HepG2 (cell line): ENCODE results near the gene PIM3. TPM values are rescaled to one million over a fixed set of nuclear protein-coding genes. Genes with fewer than 3 reads are reported as not detected.

Experiments used
- E2F1 ChIP-seq: sonication (generic); formaldehyde crosslinking; IDR thresholded peaks from 2 replicates; pipeline ENCODE4 v1.5.0; 2020; ENCODE audit warnings: missing genetic modification reagents
- ELK4 ChIP-seq: sonication (generic); formaldehyde crosslinking; IDR thresholded peaks from 2 replicates; pipeline ENCODE4 v1.9.0; 2021; ENCODE audit warnings: missing genetic modification reagents, borderline replicate concordance
- HDAC6 ChIP-seq: fragments of 200-600 bp; sonication (generic); IDR thresholded peaks from 2 replicates; pipeline ENCODE4 v1.7.0; 2017; ENCODE audit warnings: mild to moderate bottlenecking, antibody characterized with exemption, low read length, low read depth
- MEIS2 ChIP-seq: sonication (generic); formaldehyde crosslinking; IDR thresholded peaks from 2 replicates; pipeline ENCODE4 v1.9.0; 2021; ENCODE audit warnings: mild to moderate bottlenecking, missing genetic modification reagents
- PAF1 ChIP-seq: IDR thresholded peaks from 2 replicates; pipeline ENCODE4 v1.6.1; 2016; ENCODE audit warnings: missing genetic modification reagents, missing compliant biosample characterization
- PATZ1 ChIP-seq: sonication (generic); formaldehyde crosslinking; IDR thresholded peaks from 2 replicates; pipeline ENCODE4 v1.4.0; 2020; ENCODE audit warnings: missing genetic modification reagents
- PAX8 ChIP-seq: sonication (generic); formaldehyde crosslinking; IDR thresholded peaks from 2 replicates; pipeline ENCODE4 v1.8.0; 2022; ENCODE audit warnings: mild to moderate bottlenecking, missing genetic modification reagents, borderline replicate concordance
- PLSCR1 ChIP-seq: sonication (generic); formaldehyde crosslinking; IDR thresholded peaks from 2 replicates; pipeline ENCODE4 v1.5.0; 2020; ENCODE audit warnings: missing genetic modification reagents, mild to moderate bottlenecking, borderline replicate concordance
- SYNCRIP ChIP-seq: fragments of 200-400 bp; formaldehyde crosslinking; IDR thresholded peaks from 2 replicates; pipeline ENCODE4 v1.6.1; 2018; ENCODE audit warnings: mild to moderate bottlenecking, low read depth, low read length; ENCODE audit not compliant: insufficient read depth
- TFE3 ChIP-seq: IDR thresholded peaks from 2 replicates; pipeline ENCODE4 v1.6.1; 2016
- ZBTB33 ChIP-seq: sonication (generic); formaldehyde crosslinking; IDR thresholded peaks from 2 replicates; pipeline ENCODE4 v1.4.0; 2020; ENCODE audit warnings: missing genetic modification reagents
- ZNF10 ChIP-seq: sonication (generic); formaldehyde crosslinking; IDR thresholded peaks from 2 replicates; pipeline ENCODE4 v1.4.0; 2020; ENCODE audit warnings: mild to moderate bottlenecking, low read depth, missing genetic modification reagents, borderline replicate concordance
- ZNF501 ChIP-seq: sonication (generic); formaldehyde crosslinking; IDR thresholded peaks from 2 replicates; pipeline ENCODE4 v1.5.1; 2020; ENCODE audit warnings: mild to moderate bottlenecking, moderate library complexity, missing genetic modification reagents
- ZNF549 ChIP-seq: sonication (generic); formaldehyde crosslinking; IDR thresholded peaks from 2 replicates; pipeline ENCODE4 v1.5.0; 2020; ENCODE audit warnings: missing genetic modification reagents
- ZNF569 ChIP-seq: sonication (generic); formaldehyde crosslinking; IDR thresholded peaks from 2 replicates; pipeline ENCODE4 v1.5.0; 2020; ENCODE audit warnings: mild to moderate bottlenecking, missing genetic modification reagents, moderate library complexity, borderline replicate concordance
- ZNF607 ChIP-seq: sonication (generic); formaldehyde crosslinking; IDR thresholded peaks from 2 replicates; pipeline ENCODE4 v1.5.1; 2020; ENCODE audit warnings: missing genetic modification reagents, mild to moderate bottlenecking, borderline replicate concordance
- polyA plus RNA-seq, 8 experiments: library from polyadenylated mRNA; depleted of rRNA in 3 of 8; stranded (reverse) in 7 of 8; unstranded in 1 of 8; fragments of >200 nt; fragmentation: Illumina TruSeq in 4 of 8; extraction: Trizol in 4 of 8; gene quantifications; 2 replicates each; pipeline versions ENCODE4 v1.2.1 to v1.2.3, GENCODE V29; 2011 to 2016; ENCODE audit warnings: low read depth in 4 of 8, missing spikeins in 1 of 8, mixed read lengths in 1 of 8; ENCODE audit not compliant: insufficient read depth in 1 of 8
- total RNA-seq, 5 experiments: library from RNA; depleted of rRNA; stranded (reverse); fragments of >200 nt; fragmentation: Illumina TruSeq; extraction: Trizol; gene quantifications; 2 replicates each; pipeline ENCODE4 v1.2.3, GENCODE V29; 2016; ENCODE audit warnings: low read depth in 1 of 5
- TF ChIP-seq, protein P1 (sequence below): sonication (generic); formaldehyde crosslinking; IDR thresholded peaks from 2 replicates; pipeline ENCODE4 v1.8.0; 2022; ENCODE audit warnings: mild to moderate bottlenecking, missing genetic modification reagents, moderate library complexity

Gene PIM3
- total and polyA plus RNA-seq, 2 of the 13 experiments (the other 11 are each of a cell fraction or from before 2014, with no cell fraction given), result 21.6 to 31.2 TPM

DNA sequence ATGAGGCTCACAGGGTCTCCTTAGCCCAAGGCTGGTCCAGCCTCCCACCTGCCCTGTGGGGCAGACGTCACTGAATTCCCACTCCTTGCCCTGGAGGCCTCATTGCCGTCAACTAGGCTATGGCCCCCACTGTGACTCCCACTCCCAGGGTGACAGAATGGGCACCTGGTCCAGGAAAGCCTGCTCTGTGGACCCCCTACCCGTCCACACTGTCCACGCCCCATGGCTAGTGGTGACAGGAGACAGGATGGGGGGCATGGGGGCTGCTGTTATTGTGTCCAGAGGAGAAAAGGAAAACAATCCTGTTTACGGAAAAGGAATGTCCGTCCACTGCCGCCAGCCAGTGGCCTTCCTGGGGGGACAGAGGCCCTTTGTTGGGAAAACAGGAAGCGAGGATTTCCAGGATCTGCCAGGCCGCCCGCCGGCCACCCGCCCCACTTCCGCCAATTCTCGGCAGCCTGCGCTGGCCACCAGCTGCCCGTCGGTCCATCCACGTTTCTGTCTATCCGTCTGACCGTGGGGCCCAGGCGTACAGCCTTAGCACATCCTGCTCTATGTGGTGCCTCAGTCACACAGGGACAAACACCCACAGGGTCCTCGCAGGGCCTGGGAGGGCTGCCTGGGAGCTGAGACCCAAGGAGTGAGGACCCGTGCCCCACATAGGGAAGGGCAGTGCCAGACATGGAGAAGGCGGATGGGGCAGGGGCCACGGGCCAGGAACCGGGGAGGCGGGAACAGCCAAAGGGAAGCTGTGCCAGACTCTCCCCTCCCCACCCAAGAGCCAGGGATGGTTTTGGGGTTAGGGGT is 22.6 kb upstream of the PIM3 start (continued):
- peak; percentile 99 for TF ChIP-seq PATZ1 (CRISPR knock-in tag)
- TF ChIP-seq ZNF607 (CRISPR knock-in tag), result peak; percentile 68; the same call in 1 of the 2 replicates
- TF ChIP-seq, protein P1, sequence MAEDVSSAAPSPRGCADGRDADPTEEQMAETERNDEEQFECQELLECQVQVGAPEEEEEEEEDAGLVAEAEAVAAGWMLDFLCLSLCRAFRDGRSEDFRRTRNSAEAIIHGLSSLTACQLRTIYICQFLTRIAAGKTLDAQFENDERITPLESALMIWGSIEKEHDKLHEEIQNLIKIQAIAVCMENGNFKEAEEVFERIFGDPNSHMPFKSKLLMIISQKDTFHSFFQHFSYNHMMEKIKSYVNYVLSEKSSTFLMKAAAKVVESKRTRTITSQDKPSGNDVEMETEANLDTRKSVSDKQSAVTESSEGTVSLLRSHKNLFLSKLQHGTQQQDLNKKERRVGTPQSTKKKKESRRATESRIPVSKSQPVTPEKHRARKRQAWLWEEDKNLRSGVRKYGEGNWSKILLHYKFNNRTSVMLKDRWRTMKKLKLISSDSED (CRISPR knock-in tag), result no peak
- TF ChIP-seq ZNF501 (CRISPR knock-in tag), result peak; percentile 92
- no peak for TF ChIP-seq ELK4
- no peak for TF ChIP-seq SYNCRIP
- TF ChIP-seq ZNF10, result no peak
- TF ChIP-seq ZBTB33 (CRISPR knock-in tag), result peak; percentile 90
- peak; percentile 73; the same call in 1 of the 2 replicates for TF ChIP-seq TFE3
- no peak for TF ChIP-seq ZNF549
- TF ChIP-seq PLSCR1 (CRISPR knock-in tag), result no peak
- no peak for TF ChIP-seq ZNF569 (CRISPR knock-in tag)
- TF ChIP-seq HDAC6, result no peak
- no peak for TF ChIP-seq PAX8 (CRISPR knock-in tag)
- TF ChIP-seq E2F1, result no peak
- peak; percentile 72 for TF ChIP-seq MEIS2 (CRISPR knock-in tag)
- TF ChIP-seq PAF1 (CRISPR knock-in tag), result no peak
